Measurements from ENCODE around the gene TIMM22. TPM values are rescaled to one million over a fixed set of nuclear protein-coding genes. Genes with fewer than 3 reads are reported as not detected.
A peak's percentile ranks its signal among the peaks of the same experiment; 100 is the strongest.

TIMM22 gene
- total RNA-seq, 1 donor: 20.3 TPM

GRCh38 chr17:1002771-1003555, 6.0 kb downstream of the TIMM22 start:
- TF ChIP-seq CTCF (IDR thresholded peaks at IDR 0.05; ENCODE audit: insufficient read depth, low read depth, low read length): no peak
- no peak overlapping the region for H3K4me3 ChIP-seq (ENCODE audit: low read depth, low read length)
- DNase-seq (ENCODE audit: low read depth): peak; percentile 71

DNA sequence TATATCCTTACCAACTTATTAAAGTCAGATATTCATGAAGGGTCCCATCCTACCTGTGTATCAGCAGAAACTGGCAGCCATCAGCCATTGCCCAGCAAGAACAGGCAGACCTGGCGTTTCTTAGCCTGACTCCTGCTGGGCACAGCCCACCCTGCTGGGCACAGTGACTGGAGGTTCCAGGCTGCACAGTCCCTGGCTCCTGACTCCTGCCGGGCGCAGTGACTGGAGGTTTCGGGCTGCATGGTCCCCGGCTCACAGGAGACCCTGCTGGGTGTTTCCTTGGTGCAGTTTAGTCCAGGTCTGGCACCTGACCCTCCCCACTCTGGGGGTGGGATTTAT, 6.7 kb downstream of the TIMM22 start:
- no peak for DNase-seq (ENCODE audit: low read depth)
- no peak overlapping the region for H3K4me3 ChIP-seq (ENCODE audit: low read depth, low read length)
- no peak for TF ChIP-seq CTCF (IDR thresholded peaks at IDR 0.05; ENCODE audit: insufficient read depth, low read depth, low read length)

GRCh38 chr17:1003972-1004768, 7.2 kb downstream of the TIMM22 start:
- H3K4me3 ChIP-seq (ENCODE audit: low read depth, low read length): no peak overlapping the region
- DNase-seq (ENCODE audit: low read depth): no peak
- no peak for TF ChIP-seq CTCF (IDR thresholded peaks at IDR 0.05; ENCODE audit: insufficient read depth, low read depth, low read length)

DNA sequence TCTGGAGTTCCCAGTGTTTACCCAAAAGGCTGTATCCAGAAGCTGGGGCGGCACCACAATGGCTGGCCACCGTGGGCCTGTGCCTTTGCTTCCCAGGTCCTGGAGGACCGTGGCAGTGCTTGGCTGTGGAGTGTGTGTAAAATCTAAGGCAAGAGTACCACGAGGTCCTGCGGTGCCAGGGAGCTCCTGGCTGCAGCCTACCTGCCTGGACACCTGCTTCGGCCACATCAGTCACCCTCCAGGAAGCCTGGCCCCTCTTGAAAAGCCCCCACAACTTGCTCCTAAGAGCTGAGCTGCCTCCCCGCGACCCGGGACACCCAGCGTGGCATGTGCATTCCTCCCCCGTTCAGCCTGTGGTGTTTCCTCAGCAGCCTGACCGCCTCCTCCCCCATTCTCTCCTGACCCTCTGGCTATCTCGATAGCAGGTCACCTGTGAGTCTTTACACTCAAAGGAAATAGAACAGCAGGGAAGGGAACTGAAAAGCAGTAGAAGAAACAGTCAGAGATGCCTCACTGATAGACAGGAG, 7.9 kb downstream of the TIMM22 start:
- H3K4me3 ChIP-seq (ENCODE audit: low read depth, low read length): no peak overlapping the region
- DNase-seq (ENCODE audit: low read depth): no peak
- no peak for TF ChIP-seq CTCF (IDR thresholded peaks at IDR 0.05; ENCODE audit: insufficient read depth, low read depth, low read length)

- no peak for TF ChIP-seq CTCF (IDR thresholded peaks at IDR 0.05; ENCODE audit: insufficient read depth, low read depth, low read length)
- DNase-seq (ENCODE audit: low read depth): peak; percentile 42
- H3K4me3 ChIP-seq (ENCODE audit: low read depth, low read length): no peak overlapping the region
These were observed 8.5 kb downstream of the TIMM22 start for GRCh38 chr17:1005361-1005946.

DNA sequence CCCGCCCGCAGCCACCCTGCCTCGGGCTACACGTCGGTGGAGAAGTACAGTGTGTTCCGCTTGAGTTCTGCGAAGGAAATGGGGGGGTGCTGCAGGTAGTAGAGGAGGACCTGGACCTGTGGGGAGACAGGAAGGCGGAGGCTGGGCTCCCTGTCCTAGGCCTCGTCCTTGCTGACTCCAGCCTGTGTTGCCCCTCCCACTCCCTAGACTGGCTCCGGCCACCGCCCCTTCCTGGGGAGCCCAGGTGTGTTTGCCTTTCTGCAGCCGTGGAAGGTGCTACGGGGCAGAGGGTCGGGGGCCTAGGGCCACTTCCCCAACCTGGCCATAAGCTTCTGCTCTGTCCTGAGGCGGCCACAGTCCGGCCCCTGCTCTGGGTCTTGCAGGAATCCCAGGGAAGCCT, 9.1 kb downstream of the TIMM22 start:
- no peak for TF ChIP-seq CTCF (IDR thresholded peaks at IDR 0.05; ENCODE audit: insufficient read depth, low read depth, low read length)
- H3K4me3 ChIP-seq (ENCODE audit: low read depth, low read length): no peak overlapping the region
- no peak for DNase-seq (ENCODE audit: low read depth)
